Loucy (cell line): ENCODE measurements around the gene MPHOSPH9.

Experiments
- H2AFZ ChIP-seq: fragments of 200-600 bp; sonication (generic); 2 replicates; pipeline ENCODE4 v1.6.0; 2016; ENCODE audit warnings: antibody characterized with exemption, mild to moderate bottlenecking, low read length, moderate library complexity
- H3F3A ChIP-seq: fragments of 200-600 bp; 2 replicates; pipeline ENCODE4 v1.6.0; 2016; ENCODE audit warnings: antibody characterized with exemption, low read depth, mild to moderate bottlenecking
- H3K27me3 ChIP-seq: fragments of 200-600 bp; sonication (generic); 2 replicates; pipeline ENCODE4 v1.6.1; 2014; ENCODE audit warnings: low read length, mild to moderate bottlenecking; ENCODE audit not compliant: insufficient read depth, poor library complexity, severe bottlenecking
- H3K36me3 ChIP-seq: fragments of 200-600 bp; sonication (generic); 2 replicates; pipeline ENCODE4 v1.6.1; 2016; ENCODE audit warnings: low read length; ENCODE audit not compliant: insufficient read depth
- H3K4me1 ChIP-seq: fragments of 200-600 bp; sonication (generic); 2 replicates; pipeline ENCODE4 v1.5.1; 2014; ENCODE audit warnings: low read length, mild to moderate bottlenecking; ENCODE audit not compliant: insufficient read depth, poor library complexity, severe bottlenecking
- H3K4me2 ChIP-seq: fragments of 200-600 bp; sonication (generic); 2 replicates; pipeline ENCODE4 v1.6.0; 2014; ENCODE audit warnings: antibody characterized with exemption, low read length, low read depth, mild to moderate bottlenecking; ENCODE audit not compliant: poor library complexity, severe bottlenecking
- H3K4me3 ChIP-seq: fragments of 200-600 bp; sonication (generic); 2 replicates; pipeline ENCODE4 v1.5.1; 2014; ENCODE audit warnings: low read length, mild to moderate bottlenecking, mixed read lengths; ENCODE audit not compliant: poor library complexity, severe bottlenecking
- H3K79me2 ChIP-seq: fragments of 200-600 bp; sonication (generic); 2 replicates; pipeline ENCODE4 v1.6.1; 2014; ENCODE audit warnings: low read length; ENCODE audit not compliant: insufficient read depth
- H3K9ac ChIP-seq: fragments of 200-600 bp; sonication (generic); 2 replicates; pipeline ENCODE4 v1.6.0; 2014; ENCODE audit warnings: mild to moderate bottlenecking, low read depth, low read length, moderate library complexity; ENCODE audit not compliant: poor library complexity, severe bottlenecking
- H3K9me2 ChIP-seq: fragments of 200-600 bp; sonication (generic); replicated peaks from 2 replicates; pipeline ENCODE4 v1.6.1; 2016; ENCODE audit warnings: low read depth, low read length, mixed read lengths
- H3K9me3 ChIP-seq: fragments of 200-600 bp; sonication (generic); 2 replicates; pipeline ENCODE4 v1.6.1; 2014; ENCODE audit warnings: mild to moderate bottlenecking, antibody characterized with exemption, low read length, low read depth; ENCODE audit not compliant: insufficient read depth
- H4K20me1 ChIP-seq: fragments of 200-600 bp; sonication (generic); 2 replicates; pipeline ENCODE4 v1.6.0; 2014; ENCODE audit warnings: antibody characterized with exemption, low read length, mild to moderate bottlenecking; ENCODE audit not compliant: insufficient read depth, poor library complexity, severe bottlenecking
- EZH2phosphoT487 ChIP-seq: fragments of 200-600 bp; IDR thresholded peaks from 2 replicates; pipeline ENCODE4 v1.6.1; 2018; ENCODE audit warnings: antibody characterized with exemption, mild to moderate bottlenecking, moderate library complexity, borderline replicate concordance
- TF ChIP-seq, protein P1 (sequence below): fragments of 200-600 bp; sonication (generic); conservative IDR thresholded peaks from 2 replicates; pipeline ENCODE4 v1.5.1; 2014; ENCODE audit warnings: mild to moderate bottlenecking, antibody characterized with exemption, low read length

MPHOSPH9 gene

DNA sequence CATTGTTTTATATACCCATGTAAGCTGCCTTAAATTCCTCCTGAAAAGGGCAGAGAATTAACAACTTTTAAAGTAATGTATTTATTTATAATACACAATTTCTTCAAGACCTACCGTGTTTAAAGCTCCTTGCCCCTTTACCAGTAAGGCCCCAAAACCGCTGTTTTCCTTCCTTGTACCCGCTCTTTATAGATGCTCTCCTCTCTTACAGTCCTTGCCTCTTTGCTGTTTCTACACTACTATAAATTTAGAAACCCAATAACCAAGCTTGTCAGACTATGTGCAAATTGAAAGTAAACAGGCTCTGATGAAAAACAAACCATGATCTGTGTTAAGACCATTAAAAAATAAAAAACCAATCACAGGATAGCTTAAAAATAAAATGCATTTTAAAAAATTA, 3.9 kb downstream of the MPHOSPH9 start:
- H3K9me3 ChIP-seq: no peaks in the 10 kb centered on the region
- H3K4me1 ChIP-seq: peaks cover 60% of the 10 kb centered on the region
- no peaks in the 10 kb centered on the region for H3K36me3 ChIP-seq
- peak overlapping the region; percentile 92 for H3K4me2 ChIP-seq
- no peak overlapping the region for H2AFZ ChIP-seq
- H3K4me3 ChIP-seq: peak overlapping the region; percentile 88
- peaks cover 11% of the 10 kb centered on the region for H3F3A ChIP-seq
- no peaks in the 10 kb centered on the region for H3K9me2 ChIP-seq
- no peak for TF ChIP-seq EZH2phosphoT487
- TF ChIP-seq, protein P1, sequence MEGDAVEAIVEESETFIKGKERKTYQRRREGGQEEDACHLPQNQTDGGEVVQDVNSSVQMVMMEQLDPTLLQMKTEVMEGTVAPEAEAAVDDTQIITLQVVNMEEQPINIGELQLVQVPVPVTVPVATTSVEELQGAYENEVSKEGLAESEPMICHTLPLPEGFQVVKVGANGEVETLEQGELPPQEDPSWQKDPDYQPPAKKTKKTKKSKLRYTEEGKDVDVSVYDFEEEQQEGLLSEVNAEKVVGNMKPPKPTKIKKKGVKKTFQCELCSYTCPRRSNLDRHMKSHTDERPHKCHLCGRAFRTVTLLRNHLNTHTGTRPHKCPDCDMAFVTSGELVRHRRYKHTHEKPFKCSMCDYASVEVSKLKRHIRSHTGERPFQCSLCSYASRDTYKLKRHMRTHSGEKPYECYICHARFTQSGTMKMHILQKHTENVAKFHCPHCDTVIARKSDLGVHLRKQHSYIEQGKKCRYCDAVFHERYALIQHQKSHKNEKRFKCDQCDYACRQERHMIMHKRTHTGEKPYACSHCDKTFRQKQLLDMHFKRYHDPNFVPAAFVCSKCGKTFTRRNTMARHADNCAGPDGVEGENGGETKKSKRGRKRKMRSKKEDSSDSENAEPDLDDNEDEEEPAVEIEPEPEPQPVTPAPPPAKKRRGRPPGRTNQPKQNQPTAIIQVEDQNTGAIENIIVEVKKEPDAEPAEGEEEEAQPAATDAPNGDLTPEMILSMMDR: no peak
- peak overlapping the region; percentile 97 for H3K9ac ChIP-seq
- H3K79me2 ChIP-seq: peaks cover 89% of the 10 kb centered on the region
- H3K27me3 ChIP-seq: no peaks in the 10 kb centered on the region
- H4K20me1 ChIP-seq: peaks cover 56% of the 10 kb centered on the region

DNA sequence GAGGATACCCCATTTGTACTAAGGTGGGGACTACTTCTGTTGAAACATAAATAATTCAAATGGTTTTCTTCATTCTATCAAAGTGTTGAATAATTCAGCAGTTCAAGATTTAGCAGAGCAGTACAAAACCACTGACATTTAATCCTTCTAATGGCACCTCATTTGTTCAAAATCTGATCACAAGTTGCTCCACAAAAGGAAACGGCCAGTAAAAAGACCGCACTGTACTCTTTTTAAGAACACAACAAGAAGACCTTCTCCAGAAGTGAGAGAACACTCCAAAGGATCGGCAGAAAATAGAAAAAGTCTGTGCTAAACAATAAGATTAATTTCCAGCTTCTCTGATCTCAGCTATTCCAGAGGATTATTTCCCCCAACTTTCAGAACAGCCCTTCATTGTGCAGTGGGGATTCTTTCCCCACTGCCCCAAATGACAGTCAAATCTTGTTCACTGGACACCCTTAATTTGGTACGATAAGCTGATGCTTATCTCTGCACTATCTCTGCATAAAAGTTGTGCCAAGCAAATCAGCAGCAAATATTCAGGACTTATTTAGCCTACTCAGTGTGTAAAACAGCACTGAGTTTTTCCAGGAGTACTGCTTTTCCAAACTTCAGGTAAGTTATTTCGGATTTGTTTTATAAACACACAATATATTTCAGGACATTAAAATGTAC, 5.2 kb downstream of the MPHOSPH9 start:
- Histone ChIP-seq H3K27me3 (no peaks in the 10 kb centered on the region), H3K9me2 (no peaks in the 10 kb centered on the region), H3K4me3 (peak overlapping the region; percentile 88), H2AFZ (no peak overlapping the region), H4K20me1 (peaks cover 62% of the 10 kb centered on the region), H3K4me1 (peaks cover 67% of the 10 kb centered on the region), H3K36me3 (peaks cover 1% of the 10 kb centered on the region; the same call in 1 of the 2 replicates), H3K9me3 (no peaks in the 10 kb centered on the region), H3K4me2 (peak overlapping the region; percentile 92), H3K79me2 (peaks cover 83% of the 10 kb centered on the region), H3F3A (peaks cover 15% of the 10 kb centered on the region), H3K9ac (peak overlapping the region; percentile 6)
- TF ChIP-seq EZH2phosphoT487: no peak
- TF ChIP-seq, protein P1: no peak

- peaks cover 79% of the 10 kb centered on the region for H3K79me2 ChIP-seq
- no peaks in the 10 kb centered on the region for H3K9me2 ChIP-seq
- no peak overlapping the region for H2AFZ ChIP-seq
- H3K27me3 ChIP-seq: no peaks in the 10 kb centered on the region
- H3K4me2 ChIP-seq: no peak overlapping the region
- H3K9me3 ChIP-seq: no peaks in the 10 kb centered on the region
- no peak overlapping the region for H3K9ac ChIP-seq
- H4K20me1 ChIP-seq: peaks cover 51% of the 10 kb centered on the region
- H3F3A ChIP-seq: peaks cover 15% of the 10 kb centered on the region
- no peak for TF ChIP-seq EZH2phosphoT487
- TF ChIP-seq, protein P1: no peak
- peaks cover 51% of the 10 kb centered on the region for H3K4me1 ChIP-seq
- no peak overlapping the region for H3K4me3 ChIP-seq
- H3K36me3 ChIP-seq: peaks cover 22% of the 10 kb centered on the region
Measured at GRCh38 chr12:123225443-123225842, 7.5 kb downstream of the MPHOSPH9 start.
